ENCODE measurements around the gene TXLNA.

TXLNA gene

GRCh38 chr1:32241001-32241763 is 61.7 kb downstream of the TXLNA start:
- no peaks in the 10 kb centered on the region for H3K36me3 ChIP-seq (ENCODE audit: control insufficient read depth in 4 of 4, insufficient read depth in 4 of 4, low read length in 3 of 4)
- under 1% methylated on average over 52 of the region's 55 CpGs for WGBS (ENCODE audit: insufficient coverage)
- CTCF ChIA-PET, result interaction anchor here (0.9 to 8.2 kb wide), 14 partner anchors 8 to 91 kb away, joined by 3 to 50 read pairs (median 4); partner anchors contain the start of gene LCK
- H3K9me3 ChIP-seq (ENCODE audit: control extremely low read depth in 1 of 5, control insufficient read depth in 4 of 5, insufficient read depth in 2 of 5, low read depth in 1 of 5, low read length in 4 of 5), result no peaks in the 10 kb centered on the region
- peaks cover 0 to 25% (median 19%) of the 10 kb centered on the region in 4 experiments for H3K4me1 ChIP-seq (ENCODE audit: control extremely low read depth in 1 of 4, control insufficient read depth in 4 of 4, insufficient read depth in 4 of 4, low read length in 3 of 4)
- DNase-seq, result peak in 2 of 3 donors; percentile 73 to 84
- POLR2A ChIA-PET, result interaction anchor here (0.7 to 2.0 kb wide), 6 partner anchors 9 to 96 kb away, joined by 3 to 6 read pairs (median 4); partner anchors contain the start of gene MARCKSL1
- H3K27me3 ChIP-seq (replicated peaks in 2 of 5; ENCODE audit: control insufficient read depth in 4 of 5, insufficient read depth in 5 of 5, low read length in 4 of 5), result peaks cover 0 to 5% (median 0%) of the 10 kb centered on the region in 5 experiments
- peak overlapping the region; percentile 29 to 79 (median 65) for H3K4me3 ChIP-seq (ENCODE audit: control insufficient read depth in 1 of 7, extremely low read depth in 1 of 7, insufficient read depth in 4 of 7, low read depth in 2 of 7, low read length in 6 of 7)
- H3K27ac ChIP-seq (ENCODE audit: insufficient read depth in 1 of 2, low read depth in 1 of 2, low read length in 2 of 2, poor library complexity in 1 of 2, severe bottlenecking in 2 of 2), result peak overlapping the region in 1 of 2 experiments; percentile 49

GRCh38 chr1:32242341-32242851 is 62.9 kb downstream of the TXLNA start:
- H3K27me3 ChIP-seq (replicated peaks in 2 of 5; ENCODE audit: control insufficient read depth in 4 of 5, insufficient read depth in 5 of 5, low read length in 4 of 5), result peaks cover 0 to 5% (median 0%) of the 10 kb centered on the region in 5 experiments
- ChIA-PET CTCF (interaction anchor here (1.2 to 8.2 kb wide), 5 partner anchors 11 to 82 kb away, joined by 3 to 50 read pairs (median 3); no protein-coding TSS in a partner anchor), POLR2A (interaction anchor here (0.6 to 2.0 kb wide), 3 partner anchors 14 to 49 kb away, joined by 3 to 5 read pairs (median 5); partner anchors contain the start of gene HDAC1)
- WGBS (ENCODE audit: insufficient coverage), result 23% methylated on average over 5 of the region's 7 CpGs
- peaks cover 1 to 34% (median 28%) of the 10 kb centered on the region in 4 experiments for H3K4me1 ChIP-seq (ENCODE audit: control extremely low read depth in 1 of 4, control insufficient read depth in 4 of 4, insufficient read depth in 4 of 4, low read length in 3 of 4)
- H3K4me3 ChIP-seq (ENCODE audit: control insufficient read depth in 1 of 7, extremely low read depth in 1 of 7, insufficient read depth in 4 of 7, low read depth in 2 of 7, low read length in 6 of 7), result no peak overlapping the region
- no peaks in the 10 kb centered on the region for H3K36me3 ChIP-seq (ENCODE audit: control insufficient read depth in 4 of 4, insufficient read depth in 4 of 4, low read length in 3 of 4)
- H3K9me3 ChIP-seq (ENCODE audit: control extremely low read depth in 1 of 5, control insufficient read depth in 4 of 5, insufficient read depth in 2 of 5, low read depth in 1 of 5, low read length in 4 of 5), result no peaks in the 10 kb centered on the region
- H3K27ac ChIP-seq (ENCODE audit: insufficient read depth in 1 of 2, low read depth in 1 of 2, low read length in 2 of 2, poor library complexity in 1 of 2, severe bottlenecking in 2 of 2), result no peak overlapping the region
- DNase-seq, result peak in 2 of 3 donors; percentile 40 to 53

DNA sequence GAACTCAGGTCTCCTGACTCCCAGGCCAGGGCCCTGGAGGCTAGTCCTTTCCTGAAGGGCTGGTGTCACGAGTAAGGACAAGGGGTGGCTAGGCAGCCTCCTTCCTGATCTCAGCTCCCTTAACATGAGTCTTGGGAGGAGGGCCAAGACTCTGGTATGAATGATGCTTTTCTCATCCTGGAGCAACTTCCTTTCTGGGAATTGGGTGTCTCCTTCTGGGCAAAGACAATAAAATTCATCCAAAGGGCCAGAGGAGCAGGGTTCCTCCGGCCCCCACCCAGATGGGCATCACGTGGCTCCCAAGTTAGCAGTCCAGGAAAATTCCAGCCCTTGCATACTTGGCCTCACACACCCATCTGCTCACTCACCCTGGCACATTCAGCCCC is 67.4 kb downstream of the TXLNA start, which contains the start of gene FAM167B:
FAM167B (plus strand) TSS at position 335 of the 386 bp plus-strand sequence. CDS start 200 bp downstream, outside the sequence.
- ChIA-PET POLR2A (interaction anchor here (0.6 to 1.0 kb wide), 2 partner anchors 12 to 128 kb away, joined by 3 to 5 read pairs; no protein-coding TSS in a partner anchor), CTCF (interaction anchor here (1.0 to 4.4 kb wide), 6 partner anchors 11 to 108 kb away, joined by 3 to 40 read pairs (median 8); no protein-coding TSS in a partner anchor)
- Histone ChIP-seq H3K27me3 (replicated peaks in 2 of 5; ENCODE audit: control insufficient read depth in 4 of 5, insufficient read depth in 5 of 5, low read length in 4 of 5) (no peaks in the 10 kb centered on the region), H3K4me3 (ENCODE audit: control insufficient read depth in 1 of 7, extremely low read depth in 1 of 7, insufficient read depth in 4 of 7, low read depth in 2 of 7, low read length in 6 of 7) (peak within 1 kb of the TSS in 2 of 7 experiments; percentile 8 to 50), H3K4me1 (ENCODE audit: control extremely low read depth in 1 of 4, control insufficient read depth in 4 of 4, insufficient read depth in 4 of 4, low read length in 3 of 4) (peaks cover 11 to 58% (median 50%) of the 10 kb centered on the region in 4 experiments), H3K36me3 (ENCODE audit: control insufficient read depth in 4 of 4, insufficient read depth in 4 of 4, low read length in 3 of 4) (no peaks in the 10 kb centered on the region), H3K9me3 (ENCODE audit: control extremely low read depth in 1 of 5, control insufficient read depth in 4 of 5, insufficient read depth in 2 of 5, low read depth in 1 of 5, low read length in 4 of 5) (no peaks in the 10 kb centered on the region), H3K27ac (ENCODE audit: insufficient read depth in 1 of 2, low read depth in 1 of 2, low read length in 2 of 2, poor library complexity in 1 of 2, severe bottlenecking in 2 of 2) (no peak within 1 kb of the TSS)
- WGBS (ENCODE audit: insufficient coverage), result 88% methylated on average over 3 of the region's 3 CpGs
- no peak for DNase-seq

DNA sequence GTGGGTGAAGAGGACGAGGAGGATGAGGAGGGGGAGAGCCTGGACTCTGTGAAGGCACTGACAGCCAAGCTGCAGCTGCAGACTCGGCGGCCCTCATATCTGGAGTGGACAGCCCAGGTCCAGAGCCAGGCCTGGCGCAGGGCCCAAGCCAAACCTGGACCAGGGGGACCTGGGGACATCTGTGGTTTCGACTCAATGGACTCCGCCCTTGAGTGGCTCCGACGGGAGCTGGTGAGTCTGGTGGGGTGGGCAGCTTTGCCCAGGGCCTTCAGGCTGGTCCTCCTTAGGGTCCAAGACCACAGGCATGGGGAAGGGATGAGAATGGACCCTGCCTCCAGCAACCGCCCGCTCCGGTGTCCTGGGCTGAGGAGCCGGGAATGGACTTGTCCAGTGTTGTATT is 68.0 kb downstream of the TXLNA start:
- peaks cover 11 to 61% (median 56%) of the 10 kb centered on the region in 4 experiments for H3K4me1 ChIP-seq (ENCODE audit: control extremely low read depth in 1 of 4, control insufficient read depth in 4 of 4, insufficient read depth in 4 of 4, low read length in 3 of 4)
- H3K9me3 ChIP-seq (ENCODE audit: control extremely low read depth in 1 of 5, control insufficient read depth in 4 of 5, insufficient read depth in 2 of 5, low read depth in 1 of 5, low read length in 4 of 5), result no peaks in the 10 kb centered on the region
- POLR2A ChIA-PET, result no interaction called here
- no peaks in the 10 kb centered on the region for H3K27me3 ChIP-seq (replicated peaks in 2 of 5; ENCODE audit: control insufficient read depth in 4 of 5, insufficient read depth in 5 of 5, low read length in 4 of 5)
- H3K27ac ChIP-seq (ENCODE audit: insufficient read depth in 1 of 2, low read depth in 1 of 2, low read length in 2 of 2, poor library complexity in 1 of 2, severe bottlenecking in 2 of 2), result no peak overlapping the region
- DNase-seq, result no peak
- 99% methylated on average over 11 of the region's 12 CpGs for WGBS (ENCODE audit: insufficient coverage)
- no peak overlapping the region for H3K4me3 ChIP-seq (ENCODE audit: control insufficient read depth in 1 of 7, extremely low read depth in 1 of 7, insufficient read depth in 4 of 7, low read depth in 2 of 7, low read length in 6 of 7)
- H3K36me3 ChIP-seq (ENCODE audit: control insufficient read depth in 4 of 4, insufficient read depth in 4 of 4, low read length in 3 of 4), result no peaks in the 10 kb centered on the region
- CTCF ChIA-PET, result interaction anchor here (0.6 to 4.4 kb wide), 12 partner anchors 10 to 77 kb away, joined by 3 to 40 read pairs (median 7); partner anchors contain the start of gene HDAC1

All from common myeloid progenitor, CD34-positive (primary cell).